ENCODE measurements around the gene HSPA12A.
A peak's percentile ranks its signal among the peaks of the same experiment; 100 is the strongest.

Gene HSPA12A

GRCh38 chr10:116710076-116710475 is 32.3 kb downstream of the HSPA12A start:
- Histone ChIP-seq H3K27me3 (replicated peaks) (no peaks in the 10 kb centered on the region), H3K4me3 (ENCODE audit: low read depth, low read length) (no peak overlapping the region), H3K36me3 (replicated peaks) (no peaks in the 10 kb centered on the region), H3K27ac (no peak overlapping the region)
- in situ Hi-C loops (cut with HindIII; ENCODE audit: low pct_ligation_motif_present, low sequenced_read_pairs) = no loop called here
- no peak for DNase-seq
- TF ChIP-seq CTCF (IDR thresholded peaks at IDR 0.05; ENCODE audit: low read depth, low read length, missing control alignments) = no peak

- H3K27me3 ChIP-seq (replicated peaks) = no peaks in the 10 kb centered on the region
- no peak overlapping the region for H3K27ac ChIP-seq
- H3K4me3 ChIP-seq (ENCODE audit: low read depth, low read length) = no peak overlapping the region
- in situ Hi-C loops (cut with HindIII; ENCODE audit: low pct_ligation_motif_present, low sequenced_read_pairs) = no loop called here
- TF ChIP-seq CTCF (IDR thresholded peaks at IDR 0.05; ENCODE audit: low read depth, low read length, missing control alignments) = no peak
- H3K36me3 ChIP-seq (replicated peaks) = no peaks in the 10 kb centered on the region
- no peak for DNase-seq
Measured at GRCh38 chr10:116708877-116709276, 33.5 kb downstream of the HSPA12A start.

- in situ Hi-C loops (cut with HindIII; ENCODE audit: low pct_ligation_motif_present, low sequenced_read_pairs) = no loop called here
- peak; percentile 53 for DNase-seq
Measured at GRCh38 chr10:116708391-116708821, 34.0 kb downstream of the HSPA12A start.

GRCh38 chr10:116707981-116708380 is 34.4 kb downstream of the HSPA12A start:
- Histone ChIP-seq H3K27me3 (replicated peaks) (no peaks in the 10 kb centered on the region), H3K27ac (no peak overlapping the region), H3K36me3 (replicated peaks) (no peaks in the 10 kb centered on the region), H3K4me3 (ENCODE audit: low read depth, low read length) (no peak overlapping the region)
- in situ Hi-C loops (cut with HindIII; ENCODE audit: low pct_ligation_motif_present, low sequenced_read_pairs) = no loop called here
- no peak for DNase-seq
- no peak for TF ChIP-seq CTCF (IDR thresholded peaks at IDR 0.05; ENCODE audit: low read depth, low read length, missing control alignments)

More at GRCh38 chr10:116708391-116708821, 34.0 kb downstream of the HSPA12A start:
- Histone ChIP-seq H3K36me3 (replicated peaks) (no peaks in the 10 kb centered on the region), H3K27ac (no peak overlapping the region), H3K27me3 (replicated peaks) (no peaks in the 10 kb centered on the region), H3K4me3 (ENCODE audit: low read depth, low read length) (no peak overlapping the region)
- no peak for TF ChIP-seq CTCF (IDR thresholded peaks at IDR 0.05; ENCODE audit: low read depth, low read length, missing control alignments)

- Histone ChIP-seq H3K27me3 (replicated peaks) (no peaks in the 10 kb centered on the region), H3K27ac (no peak overlapping the region), H3K36me3 (replicated peaks) (no peaks in the 10 kb centered on the region), H3K4me3 (ENCODE audit: low read depth, low read length) (no peak overlapping the region)
- DNase-seq = no peak
- TF ChIP-seq CTCF (IDR thresholded peaks at IDR 0.05; ENCODE audit: low read depth, low read length, missing control alignments) = no peak
- in situ Hi-C loops (cut with HindIII; ENCODE audit: low pct_ligation_motif_present, low sequenced_read_pairs) = no loop called here
Measured at GRCh38 chr10:116706281-116706680, 36.1 kb downstream of the HSPA12A start.

- H3K36me3 ChIP-seq (replicated peaks) = no peaks in the 10 kb centered on the region
- in situ Hi-C loops (cut with HindIII; ENCODE audit: low pct_ligation_motif_present, low sequenced_read_pairs) = no loop called here
- no peak for TF ChIP-seq CTCF (IDR thresholded peaks at IDR 0.05; ENCODE audit: low read depth, low read length, missing control alignments)
Measured at GRCh38 chr10:116705498-116705897, 36.9 kb downstream of the HSPA12A start.

More at GRCh38 chr10:116705498-116705897, 36.9 kb downstream of the HSPA12A start:
- Histone ChIP-seq H3K27ac (no peak overlapping the region), H3K27me3 (replicated peaks) (no peaks in the 10 kb centered on the region), H3K4me3 (ENCODE audit: low read depth, low read length) (no peak overlapping the region)
- DNase-seq = no peak
